Measurements from ENCODE around the gene IL17RA.

IL17RA gene

DNA sequence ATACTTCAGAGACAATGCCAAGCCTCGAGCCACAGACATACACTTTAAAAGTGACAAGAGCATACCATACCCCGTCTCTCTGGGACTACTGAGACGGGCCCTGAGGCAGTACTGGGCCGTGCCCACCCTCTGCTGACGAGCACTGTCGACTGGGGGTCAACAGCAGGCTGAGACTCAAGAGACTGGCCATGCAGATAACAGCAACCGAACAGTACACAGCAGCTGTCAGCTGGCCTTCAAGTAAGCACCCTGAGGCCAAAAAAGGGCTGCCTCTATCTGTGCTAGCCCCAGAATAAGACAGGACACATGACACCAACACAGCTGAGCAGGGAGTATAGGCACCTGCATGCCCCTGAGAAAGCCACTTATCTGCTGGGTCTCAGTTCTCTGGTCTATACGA is 55.2 kb downstream of the IL17RA start:
- H3K27me3 ChIP-seq (ENCODE audit: insufficient read depth, low read length): no peaks in the 10 kb centered on the region
- H3K27ac ChIP-seq (ENCODE audit: low read depth, low read length, poor library complexity, severe bottlenecking): no peak overlapping the region
- H3K9ac ChIP-seq (ENCODE audit: low read length): no peak overlapping the region
- no peaks in the 10 kb centered on the region for H3K4me1 ChIP-seq (ENCODE audit: insufficient read depth, low read length, severe bottlenecking)
- H3K79me2 ChIP-seq (ENCODE audit: insufficient read depth, low read length): no peaks in the 10 kb centered on the region
- H3K9me2 ChIP-seq (ENCODE audit: low read depth, low read length): no peaks in the 10 kb centered on the region
- H3F3A ChIP-seq (ENCODE audit: insufficient read depth, low read length): no peaks in the 10 kb centered on the region
- H4K20me1 ChIP-seq (ENCODE audit: insufficient read depth, low read length): no peaks in the 10 kb centered on the region
- no peak overlapping the region for H2AFZ ChIP-seq (ENCODE audit: low read length)
- H3K4me2 ChIP-seq (ENCODE audit: low read length): no peak overlapping the region
- H3K9me3 ChIP-seq (ENCODE audit: low read length): no peaks in the 10 kb centered on the region
- no peak for TF ChIP-seq EZH2 (IDR thresholded peaks at IDR 0.05; ENCODE audit: borderline replicate concordance, low read length)
- TF ChIP-seq, protein P1, sequence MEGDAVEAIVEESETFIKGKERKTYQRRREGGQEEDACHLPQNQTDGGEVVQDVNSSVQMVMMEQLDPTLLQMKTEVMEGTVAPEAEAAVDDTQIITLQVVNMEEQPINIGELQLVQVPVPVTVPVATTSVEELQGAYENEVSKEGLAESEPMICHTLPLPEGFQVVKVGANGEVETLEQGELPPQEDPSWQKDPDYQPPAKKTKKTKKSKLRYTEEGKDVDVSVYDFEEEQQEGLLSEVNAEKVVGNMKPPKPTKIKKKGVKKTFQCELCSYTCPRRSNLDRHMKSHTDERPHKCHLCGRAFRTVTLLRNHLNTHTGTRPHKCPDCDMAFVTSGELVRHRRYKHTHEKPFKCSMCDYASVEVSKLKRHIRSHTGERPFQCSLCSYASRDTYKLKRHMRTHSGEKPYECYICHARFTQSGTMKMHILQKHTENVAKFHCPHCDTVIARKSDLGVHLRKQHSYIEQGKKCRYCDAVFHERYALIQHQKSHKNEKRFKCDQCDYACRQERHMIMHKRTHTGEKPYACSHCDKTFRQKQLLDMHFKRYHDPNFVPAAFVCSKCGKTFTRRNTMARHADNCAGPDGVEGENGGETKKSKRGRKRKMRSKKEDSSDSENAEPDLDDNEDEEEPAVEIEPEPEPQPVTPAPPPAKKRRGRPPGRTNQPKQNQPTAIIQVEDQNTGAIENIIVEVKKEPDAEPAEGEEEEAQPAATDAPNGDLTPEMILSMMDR (IDR thresholded peaks at IDR 0.05; ENCODE audit: low read length): no peak
- H3K4me3 ChIP-seq (ENCODE audit: low read depth, low read length, poor library complexity, severe bottlenecking): no peak overlapping the region
- peaks cover 48% of the 10 kb centered on the region; the same call in 1 of the 2 replicates for H3K36me3 ChIP-seq (ENCODE audit: insufficient read depth, low read length)

DNA sequence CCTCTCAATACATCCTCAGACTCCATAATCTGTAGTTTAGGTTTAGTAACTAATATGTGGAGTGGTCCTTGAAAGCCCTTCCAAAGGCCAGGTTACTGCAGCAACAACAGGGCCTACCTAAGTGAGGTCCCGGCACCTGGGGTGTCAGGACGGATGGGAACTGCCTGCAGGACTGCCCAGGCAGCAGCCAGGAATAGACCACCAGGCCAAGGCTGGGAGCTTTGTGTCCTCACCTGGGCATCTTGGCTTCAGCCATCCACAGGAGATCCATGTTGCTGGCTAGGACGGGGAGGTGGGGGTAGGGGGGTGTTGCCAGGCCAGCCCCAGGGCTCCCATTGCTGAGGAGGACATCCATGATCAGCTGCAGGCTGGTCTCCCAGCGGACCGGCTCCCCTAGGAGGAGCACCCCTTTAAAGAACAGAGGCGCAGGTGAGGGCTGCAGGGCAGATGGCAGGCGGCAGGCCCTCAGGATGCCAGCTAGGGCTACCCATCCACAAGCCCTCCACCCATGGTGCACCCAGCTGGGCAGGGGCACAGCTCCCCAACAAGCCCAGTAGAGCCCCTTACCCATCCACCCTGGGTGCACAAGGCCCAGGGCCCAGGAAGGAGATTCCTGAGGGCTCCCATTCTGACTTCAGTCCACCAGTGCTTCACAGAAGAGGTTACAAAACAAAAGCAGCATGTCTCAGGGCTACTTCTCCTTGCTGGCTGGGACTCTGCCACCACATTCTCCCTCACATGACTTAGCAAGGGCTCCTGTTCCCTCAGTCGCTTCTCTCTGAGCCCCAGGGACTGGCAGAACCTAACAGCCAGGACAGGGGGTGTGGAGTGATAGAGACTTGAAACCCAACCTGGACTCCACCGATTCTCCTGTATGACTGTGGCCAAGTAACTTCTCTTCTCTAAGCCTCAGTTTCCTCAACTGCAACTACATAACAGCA is 56.3 kb downstream of the IL17RA start:
- Histone ChIP-seq H2AFZ (ENCODE audit: low read length) (no peak overlapping the region), H3K9me2 (ENCODE audit: low read depth, low read length) (no peaks in the 10 kb centered on the region), H3K79me2 (ENCODE audit: insufficient read depth, low read length) (no peaks in the 10 kb centered on the region), H3K27ac (ENCODE audit: low read depth, low read length, poor library complexity, severe bottlenecking) (no peak overlapping the region), H3F3A (ENCODE audit: insufficient read depth, low read length) (no peaks in the 10 kb centered on the region), H3K36me3 (ENCODE audit: insufficient read depth, low read length) (peaks cover 48% of the 10 kb centered on the region; the same call in 1 of the 2 replicates), H4K20me1 (ENCODE audit: insufficient read depth, low read length) (no peaks in the 10 kb centered on the region), H3K9ac (ENCODE audit: low read length) (no peak overlapping the region), H3K4me3 (ENCODE audit: low read depth, low read length, poor library complexity, severe bottlenecking) (no peak overlapping the region), H3K4me2 (ENCODE audit: low read length) (no peak overlapping the region), H3K4me1 (ENCODE audit: insufficient read depth, low read length, severe bottlenecking) (no peaks in the 10 kb centered on the region), H3K27me3 (ENCODE audit: insufficient read depth, low read length) (no peaks in the 10 kb centered on the region), H3K9me3 (ENCODE audit: low read length) (no peaks in the 10 kb centered on the region)
- no peak for TF ChIP-seq EZH2 (IDR thresholded peaks at IDR 0.05; ENCODE audit: borderline replicate concordance, low read length)

DNA sequence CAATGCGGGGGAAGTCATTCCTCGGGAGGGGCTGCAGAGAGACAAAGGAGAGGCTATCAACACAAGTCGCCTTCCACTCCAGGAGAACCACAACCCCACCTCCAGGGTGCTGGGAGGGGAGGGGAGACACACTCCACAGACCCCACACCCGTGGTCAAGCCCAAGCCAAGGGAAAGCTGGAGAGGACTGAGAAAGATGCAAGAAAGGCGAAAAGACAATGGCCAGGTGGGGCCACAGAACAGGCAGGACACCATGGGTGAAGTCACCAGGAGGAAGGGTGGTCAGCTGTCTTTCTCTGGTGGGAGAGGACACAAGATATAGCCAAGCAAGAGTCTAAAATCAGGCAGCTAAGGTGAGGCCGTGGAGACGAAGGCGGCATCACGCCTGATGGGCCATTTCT is 58.3 kb downstream of the IL17RA start:
- Histone ChIP-seq H3F3A (ENCODE audit: insufficient read depth, low read length) (no peaks in the 10 kb centered on the region), H3K27ac (ENCODE audit: low read depth, low read length, poor library complexity, severe bottlenecking) (no peak overlapping the region), H2AFZ (ENCODE audit: low read length) (no peak overlapping the region), H3K36me3 (ENCODE audit: insufficient read depth, low read length) (peaks cover 50% of the 10 kb centered on the region; the same call in 1 of the 2 replicates), H3K4me3 (ENCODE audit: low read depth, low read length, poor library complexity, severe bottlenecking) (no peak overlapping the region), H3K79me2 (ENCODE audit: insufficient read depth, low read length) (no peaks in the 10 kb centered on the region), H4K20me1 (ENCODE audit: insufficient read depth, low read length) (no peaks in the 10 kb centered on the region), H3K9me3 (ENCODE audit: low read length) (no peaks in the 10 kb centered on the region), H3K9me2 (ENCODE audit: low read depth, low read length) (no peaks in the 10 kb centered on the region), H3K27me3 (ENCODE audit: insufficient read depth, low read length) (no peaks in the 10 kb centered on the region), H3K9ac (ENCODE audit: low read length) (no peak overlapping the region), H3K4me2 (ENCODE audit: low read length) (no peak overlapping the region), H3K4me1 (ENCODE audit: insufficient read depth, low read length, severe bottlenecking) (no peaks in the 10 kb centered on the region)
- TF ChIP-seq, protein P1 (IDR thresholded peaks at IDR 0.05; ENCODE audit: low read length): no peak
- no peak for TF ChIP-seq EZH2 (IDR thresholded peaks at IDR 0.05; ENCODE audit: borderline replicate concordance, low read length)

Measured in OCI-LY1 (cell line).